ENCODE results near the gene ACVRL1. TPM values are rescaled to one million over a fixed set of nuclear protein-coding genes. Genes with fewer than 3 reads are reported as not detected.

ACVRL1 gene
- total RNA-seq, 1 experiment from 2014 or later: not detected

DNA sequence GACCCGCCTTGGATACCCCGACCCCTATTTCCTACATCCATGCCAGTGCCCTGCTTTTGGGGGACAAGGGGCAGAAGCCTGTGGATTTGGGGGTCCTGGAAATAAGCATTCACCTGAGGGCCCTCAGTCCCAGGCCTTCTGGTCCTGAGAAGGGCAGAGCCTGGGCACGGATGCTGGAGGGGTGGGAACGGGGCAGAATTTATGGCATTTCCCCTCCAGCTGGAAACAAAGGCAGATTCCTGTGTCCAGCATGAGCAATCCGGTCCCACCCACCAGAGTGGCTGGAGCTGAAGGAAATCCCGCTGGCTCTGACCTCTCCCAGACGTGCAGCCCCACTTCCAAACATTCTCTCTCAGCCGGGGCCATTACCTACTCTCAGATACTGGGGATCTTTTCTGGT lies 10.1 kb upstream of the ACVRL1 start:
- no peaks in the 10 kb centered on the region for H3K23me2 ChIP-seq (ENCODE audit: insufficient read length, low read depth, low read length, poor library complexity, severe bottlenecking)
- H4K8ac ChIP-seq (replicated peaks; ENCODE audit: insufficient read length, low read depth, low read length): no peak overlapping the region
- no peak overlapping the region for H3K4me2 ChIP-seq (ENCODE audit: insufficient read depth, insufficient read length, low read length)
- no peak overlapping the region for H2AK5ac ChIP-seq (ENCODE audit: insufficient read length, low read length)
- H3K4ac ChIP-seq (ENCODE audit: low read depth, low read length): no peak overlapping the region
- no peaks in the 10 kb centered on the region for H3K9me3 ChIP-seq (ENCODE audit: control insufficient read depth, low read depth, low read length)
- H3K79me1 ChIP-seq (ENCODE audit: insufficient read depth, low read depth, low read length, poor library complexity, severe bottlenecking): no peaks in the 10 kb centered on the region
- H3K4me3 Mint-ChIP-seq: no peak overlapping the region
- H3K4me1 ChIP-seq (ENCODE audit: insufficient read depth, low read length): no peaks in the 10 kb centered on the region
- H3K36me3 Mint-ChIP-seq (ENCODE audit: insufficient read depth in 1 of 3, low read depth in 3 of 3): no peaks in the 10 kb centered on the region; a peak in 1 of 7 replicates
- no peaks in the 10 kb centered on the region for H3K79me2 ChIP-seq (ENCODE audit: insufficient read depth, low read length)
- H4K5ac ChIP-seq (ENCODE audit: insufficient read length, low read depth, low read length): no peak overlapping the region
- H2BK12ac ChIP-seq (ENCODE audit: insufficient read length, low read depth, low read length): no peak overlapping the region
- no peak overlapping the region for H2BK5ac ChIP-seq (ENCODE audit: insufficient read length, low read length)
- H3K27me3 Mint-ChIP-seq (ENCODE audit: low read depth): peaks cover 14% of the 10 kb centered on the region
- no peak overlapping the region for H3K14ac ChIP-seq (ENCODE audit: insufficient read depth, low read length)
- no peak overlapping the region for H3K27ac ChIP-seq (ENCODE audit: insufficient read length, low read depth, low read length)
- no peak for TF ChIP-seq CTCF (conservative IDR thresholded peaks at IDR 0.05)
- no peak overlapping the region for H3T11ph ChIP-seq (ENCODE audit: low read length)
- DNase-seq: no peak
- no peak overlapping the region for H3K56ac ChIP-seq (ENCODE audit: insufficient read length, low read depth, low read length)
- no peak overlapping the region for H2BK120ac ChIP-seq (ENCODE audit: low read depth, low read length, poor library complexity, severe bottlenecking)
- no CpG with 5 or more reads among the region's 8 CpGs for WGBS (ENCODE audit: extremely low coverage, insufficient read length, low lambda C conversion rate)
- H3K9ac ChIP-seq (ENCODE audit: extremely low read depth, insufficient read length, low read length): no peak overlapping the region
- H2BK20ac ChIP-seq (ENCODE audit: low read depth, low read length, poor library complexity, severe bottlenecking): no peak overlapping the region
- no peaks in the 10 kb centered on the region; a peak in 1 of 5 replicates for H3K9me3 Mint-ChIP-seq
- no peak overlapping the region for H2AFZ ChIP-seq (ENCODE audit: low read length)
- no peak overlapping the region for H2BK15ac ChIP-seq (ENCODE audit: low read depth, low read length)
- H4K91ac ChIP-seq (ENCODE audit: insufficient read length, low read depth, low read length): no peak overlapping the region
- H3K18ac ChIP-seq (ENCODE audit: insufficient read length, low read depth, low read length): no peak overlapping the region
- H3K4me1 Mint-ChIP-seq: peaks cover 10 to 17% of the 10 kb centered on the region in 2 experiments
- no peak overlapping the region for H3K23ac ChIP-seq (ENCODE audit: insufficient read length, low read depth, low read length)
- no peak overlapping the region for H3K27ac Mint-ChIP-seq
- H3K27me3 ChIP-seq (ENCODE audit: insufficient read depth, low read length): peaks cover 2% of the 10 kb centered on the region; the same call in 1 of the 2 replicates
- no peaks in the 10 kb centered on the region for H4K20me1 ChIP-seq (ENCODE audit: control insufficient read depth, insufficient read depth, insufficient read length)
